ENCODE measurements around the gene CLINT1.
A peak's percentile ranks its signal among the peaks of the same experiment; 100 is the strongest.
"Not testable (repeated sequence)": the region's sequence is repeated elsewhere in the genome, so short reads cannot be mapped to it uniquely, and the experiment has no call there.

The CLINT1 gene

DNA sequence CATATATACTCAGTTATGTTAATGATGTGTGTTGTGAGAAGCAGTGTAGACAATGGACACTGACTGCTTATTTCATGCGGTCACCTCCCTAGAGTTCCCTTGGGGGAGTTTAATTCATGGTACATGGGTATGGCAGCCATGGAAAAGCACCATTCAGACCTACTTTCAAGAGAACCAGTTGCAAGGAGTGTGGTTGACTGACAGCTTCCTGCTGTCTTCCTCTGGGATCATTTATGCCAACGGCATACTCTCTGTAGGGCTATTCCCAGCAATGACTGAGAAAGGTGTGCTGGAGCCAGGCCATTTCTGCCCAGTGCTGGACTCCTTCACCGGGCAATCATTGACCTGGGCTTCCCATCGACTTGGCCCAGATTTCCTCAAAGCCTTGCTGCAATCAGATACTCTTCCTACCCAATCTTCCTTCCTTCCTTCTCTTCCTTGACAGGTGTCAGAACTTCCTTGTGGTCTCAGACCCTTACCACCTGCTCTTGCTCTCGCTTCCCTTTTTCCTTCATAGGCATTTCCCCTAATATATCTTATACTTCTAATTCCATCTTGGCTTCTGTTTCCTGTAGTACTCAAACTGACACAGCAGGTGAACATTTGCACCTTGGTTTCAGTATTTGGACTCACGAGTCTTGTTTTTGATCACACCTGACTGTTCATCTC lies 3.4 kb upstream of the CLINT1 start:
- no peak for DNase-seq

DNA sequence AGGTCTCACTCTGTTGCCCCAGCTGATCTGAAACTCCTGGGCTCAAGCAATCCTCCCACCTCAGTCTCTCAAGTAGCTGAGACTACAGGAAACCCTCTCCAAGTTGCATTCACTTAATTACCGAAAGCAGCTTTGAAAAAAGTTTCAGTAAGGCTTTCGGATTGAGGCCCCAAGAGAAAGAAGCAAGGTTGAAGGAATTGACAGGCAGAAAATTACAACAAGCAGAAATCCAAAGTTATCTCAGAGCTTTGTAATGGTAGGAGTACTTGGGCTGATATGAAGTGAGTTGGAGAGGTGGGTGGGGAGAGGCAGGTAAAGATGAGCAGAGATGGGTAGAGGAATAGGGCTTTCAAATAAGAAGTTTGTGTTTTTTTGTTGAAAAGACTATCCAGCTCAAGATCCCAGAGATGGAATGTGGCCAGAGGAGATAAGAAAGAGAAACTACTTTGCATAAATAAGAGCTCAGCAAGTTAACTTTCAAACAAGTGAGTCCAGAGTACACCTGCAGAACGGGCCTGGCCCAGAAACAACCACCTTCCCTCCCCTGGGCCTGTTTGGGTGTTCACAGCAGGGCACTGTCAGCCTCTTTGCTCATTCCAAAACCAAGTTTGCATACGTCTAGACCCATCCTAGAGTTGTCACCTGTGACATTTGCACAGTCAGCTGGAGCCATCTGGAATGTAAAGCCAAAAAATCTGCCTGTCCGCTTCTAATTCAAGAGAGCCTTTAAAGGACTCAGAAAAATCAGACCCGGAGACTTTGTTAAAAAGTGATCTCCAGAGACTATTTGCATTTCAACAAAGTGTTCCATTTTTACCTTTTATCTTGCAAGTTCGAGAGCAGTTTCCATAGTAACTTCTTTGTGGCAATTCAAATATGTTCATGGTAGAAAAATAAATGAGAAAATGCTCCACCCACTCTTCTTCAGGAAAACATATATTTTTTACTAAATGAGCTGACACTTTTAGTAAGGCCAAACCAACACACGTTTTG lies 2.2 kb upstream of the CLINT1 start:
- DNase-seq = no peak

DNA sequence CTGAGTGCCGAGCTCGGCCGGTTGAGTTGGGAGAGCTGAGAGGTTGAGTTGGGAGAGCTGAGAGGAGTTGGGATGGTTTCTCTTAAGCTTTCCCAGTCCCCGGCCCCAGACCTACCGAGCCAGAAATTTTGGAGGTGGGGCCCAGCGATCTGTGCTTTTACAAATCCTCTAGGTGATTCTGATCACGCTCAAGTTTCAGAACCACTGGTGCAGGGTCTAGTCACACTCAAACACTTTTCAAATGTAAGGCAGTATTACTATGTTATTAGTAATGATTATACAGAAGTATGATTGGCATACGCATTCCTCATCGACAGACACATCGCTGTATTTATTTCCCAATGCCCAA lies 256 bp upstream of the CLINT1 start:
- DNase-seq = no peak

DNA sequence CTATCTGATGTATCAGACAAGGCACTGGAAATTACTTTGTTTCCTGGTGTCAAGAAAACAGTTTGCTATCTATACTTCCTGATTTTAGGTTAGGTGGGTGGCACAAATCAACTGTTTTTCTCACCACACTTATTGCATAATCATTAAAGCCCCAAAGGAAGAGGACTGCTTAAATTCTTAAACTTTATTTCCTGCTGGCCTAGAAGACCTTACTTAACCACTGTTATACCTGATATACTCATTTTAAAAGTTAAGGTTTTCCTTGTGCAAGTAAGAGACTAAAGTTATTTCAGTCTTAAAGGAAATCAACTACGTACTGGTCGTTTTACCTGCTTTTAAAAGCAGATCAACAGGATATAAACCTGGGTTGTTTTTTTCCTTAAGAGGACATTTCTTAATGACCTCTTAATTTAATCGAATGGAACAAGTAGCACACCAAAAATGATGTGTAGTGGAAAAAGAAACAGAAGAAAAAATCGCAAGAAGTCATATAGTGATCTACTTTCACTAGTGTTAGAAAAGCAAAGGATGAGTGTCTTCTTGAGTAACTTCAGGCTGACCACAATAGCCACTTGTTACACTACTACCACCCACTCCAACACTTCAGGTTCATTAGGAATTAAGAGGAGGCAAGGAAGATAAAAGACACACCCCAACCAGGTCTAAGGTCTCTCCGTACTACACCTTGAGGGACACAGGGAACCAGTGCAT lies 974 bp downstream of the CLINT1 start:
- peak; percentile 74 for DNase-seq

DNA sequence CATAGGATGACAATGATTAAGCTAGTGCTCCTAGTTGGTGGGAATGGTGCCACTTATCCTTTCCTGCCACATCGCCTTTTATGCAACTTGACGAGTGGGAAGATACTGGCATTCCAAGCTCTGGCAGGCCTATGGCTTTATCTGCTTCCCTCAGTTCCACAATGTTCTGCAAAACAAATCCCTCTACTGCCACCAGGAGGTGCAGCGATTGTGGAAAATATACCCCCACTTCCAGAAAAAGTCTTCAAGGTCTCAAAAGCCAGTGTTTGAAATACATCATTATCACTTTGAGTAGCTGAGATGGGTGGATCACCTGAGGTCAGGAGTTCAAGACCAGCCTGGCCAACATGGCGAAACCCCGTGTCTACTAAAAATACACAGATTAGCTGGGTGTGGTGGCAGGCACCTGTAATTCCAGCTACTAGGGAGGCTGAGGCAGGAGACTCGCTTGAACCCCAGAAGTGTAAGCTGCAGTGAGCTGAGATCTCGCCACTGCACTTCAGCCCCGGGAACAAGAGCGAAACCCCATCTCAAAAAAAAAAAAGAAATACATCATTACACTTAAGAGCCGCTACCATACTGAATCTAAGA lies 3.4 kb downstream of the CLINT1 start:
- DNase-seq = peak; percentile 66

DNA sequence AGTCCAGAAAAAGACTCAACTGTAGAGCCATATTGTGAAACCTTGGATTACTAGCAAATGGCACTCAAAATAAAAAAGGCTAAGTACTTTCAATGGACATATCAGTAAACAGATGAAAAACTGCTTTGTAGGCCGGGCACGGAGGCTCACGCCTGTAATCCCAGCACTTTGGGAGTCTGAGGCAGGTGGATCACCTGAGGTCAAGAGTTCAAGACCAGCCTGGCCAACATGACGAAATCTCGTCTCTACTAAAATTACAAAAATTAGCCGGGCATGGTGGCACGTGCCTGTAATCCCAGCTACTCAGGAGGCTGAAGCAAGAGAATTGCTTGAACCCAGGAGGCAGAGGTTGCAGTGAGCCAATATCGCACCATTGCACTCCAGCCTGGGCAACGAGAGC lies 5.6 kb downstream of the CLINT1 start:
- not testable (repeated sequence) for DNase-seq

DNA sequence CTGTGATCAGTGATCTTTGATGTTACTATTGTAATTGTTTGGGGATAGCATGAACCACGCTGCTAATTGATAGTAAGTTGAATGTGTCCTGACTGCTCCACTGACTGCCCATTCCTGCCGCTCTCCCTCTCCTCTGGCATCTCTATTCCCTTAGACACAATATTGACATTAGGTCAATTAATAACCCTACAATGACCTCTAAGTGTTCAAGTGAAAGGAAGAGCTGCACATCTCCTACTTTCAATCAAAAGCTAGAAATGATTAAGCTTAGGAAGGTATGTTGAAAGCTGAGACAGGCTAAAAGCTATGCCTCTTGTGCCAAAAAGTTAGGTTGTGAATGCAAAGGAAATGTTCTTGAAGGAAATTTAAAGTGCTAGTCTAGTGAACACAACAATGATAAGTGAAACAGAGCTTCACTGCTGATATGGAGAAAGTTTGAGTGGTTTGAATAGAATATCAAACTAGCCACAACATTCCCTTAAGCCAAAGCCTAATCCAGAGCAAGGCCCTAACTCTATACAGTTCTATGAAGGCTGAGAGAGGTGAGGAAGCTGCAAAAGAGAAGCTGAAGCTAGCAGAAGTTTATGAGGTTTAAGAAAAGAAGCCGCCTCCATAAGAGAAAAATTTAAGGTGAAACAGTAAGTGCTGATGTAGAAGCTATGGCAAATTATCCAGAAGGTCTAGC lies 12.9 kb downstream of the CLINT1 start:
- no peak for DNase-seq

DNA sequence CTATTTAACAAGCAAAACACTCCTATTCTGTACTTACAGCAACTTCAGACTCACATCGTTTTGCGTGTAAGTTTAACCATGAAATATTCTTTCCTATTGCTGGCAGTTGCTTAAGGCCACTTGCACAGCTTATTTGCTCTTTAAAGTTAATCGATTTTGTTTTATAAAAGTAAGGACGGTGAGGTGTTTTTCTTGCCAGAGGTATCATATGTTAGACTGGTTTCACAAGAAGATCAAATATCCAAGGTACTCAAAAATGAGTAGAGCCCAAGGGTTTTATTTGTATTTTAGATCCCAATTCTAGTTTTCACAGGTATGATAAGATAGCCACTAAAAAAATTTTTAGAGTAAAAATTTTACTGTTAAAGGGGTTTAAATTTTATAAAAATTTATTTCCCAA lies 16.2 kb downstream of the CLINT1 start:
- DNase-seq = no peak

DNA sequence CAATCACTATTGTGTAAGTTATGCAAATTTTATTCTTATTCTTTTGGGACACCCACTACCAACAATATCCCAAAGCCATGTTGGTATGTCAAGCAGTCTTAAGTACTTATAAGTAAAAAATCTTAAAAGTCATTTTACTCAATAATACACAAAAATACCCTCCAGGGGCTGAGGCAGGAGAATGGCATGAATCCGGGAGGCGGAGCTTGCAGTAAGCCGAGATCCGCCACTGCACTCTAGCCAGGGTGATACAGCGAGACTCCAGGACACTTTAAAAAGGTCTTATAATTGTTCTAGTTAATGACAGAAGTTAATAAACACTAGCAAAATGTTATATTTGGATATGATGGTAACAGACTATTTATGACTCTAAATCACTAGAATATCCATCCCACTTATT lies 16.8 kb downstream of the CLINT1 start:
- DNase-seq = no peak

DNA sequence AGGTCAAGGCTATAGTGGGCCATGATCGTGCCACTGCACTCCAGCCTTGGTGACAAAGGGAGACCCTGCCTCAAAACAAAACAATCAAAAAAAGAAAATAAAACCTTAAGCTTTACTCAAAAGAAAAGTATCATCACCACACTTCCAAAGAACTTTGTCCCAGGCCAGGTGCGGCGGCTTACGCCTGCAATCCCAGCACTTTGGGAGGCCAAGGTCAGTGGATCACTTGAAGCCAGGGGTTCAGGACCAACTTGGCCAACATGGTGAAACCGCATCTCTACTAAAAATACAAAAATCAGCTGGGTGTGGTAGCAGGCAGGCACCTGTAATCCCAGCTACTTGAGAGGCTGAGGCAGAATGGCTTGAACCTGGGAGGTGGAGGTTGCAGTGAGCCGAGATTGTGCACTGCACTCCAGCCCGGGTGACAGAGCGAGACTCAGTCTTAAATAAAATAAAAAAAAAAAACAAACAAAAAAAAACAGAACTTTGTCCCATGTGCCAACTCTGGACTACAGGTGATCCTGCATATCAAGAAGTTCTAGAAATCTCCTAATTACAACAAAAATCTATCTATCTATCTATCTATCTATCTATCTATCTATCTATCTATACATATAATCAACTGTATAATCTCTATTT lies 19.7 kb downstream of the CLINT1 start:
- DNase-seq = no peak

DNA sequence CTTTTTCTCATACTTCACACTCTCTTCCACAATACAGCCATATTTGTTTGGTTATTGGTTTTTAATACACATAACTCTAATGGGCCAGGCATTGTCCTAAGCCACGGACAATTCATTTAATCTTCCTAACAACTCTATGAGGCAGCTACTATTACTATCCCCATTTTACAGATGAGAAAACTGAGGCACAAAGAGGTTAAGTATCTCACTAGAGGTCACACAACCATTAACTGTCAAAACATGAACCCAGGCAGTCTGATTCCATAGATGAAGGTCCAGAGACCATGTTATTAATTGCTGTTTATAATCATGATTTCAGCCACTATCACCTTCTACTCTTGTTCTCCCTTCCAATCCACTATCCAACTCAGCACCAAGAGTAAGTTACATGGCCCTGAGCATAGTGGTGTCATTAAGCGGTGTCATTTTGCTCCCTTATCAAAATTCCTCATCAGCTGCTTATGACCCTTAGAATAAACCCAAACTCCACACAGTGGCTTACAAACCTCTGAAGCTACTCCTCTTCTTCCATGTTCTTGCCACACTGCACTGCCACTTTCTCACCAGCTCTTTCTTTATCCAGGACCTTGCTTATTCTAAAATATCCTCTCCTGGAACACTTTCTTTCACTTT lies 22.7 kb downstream of the CLINT1 start:
- no peak for DNase-seq

DNA sequence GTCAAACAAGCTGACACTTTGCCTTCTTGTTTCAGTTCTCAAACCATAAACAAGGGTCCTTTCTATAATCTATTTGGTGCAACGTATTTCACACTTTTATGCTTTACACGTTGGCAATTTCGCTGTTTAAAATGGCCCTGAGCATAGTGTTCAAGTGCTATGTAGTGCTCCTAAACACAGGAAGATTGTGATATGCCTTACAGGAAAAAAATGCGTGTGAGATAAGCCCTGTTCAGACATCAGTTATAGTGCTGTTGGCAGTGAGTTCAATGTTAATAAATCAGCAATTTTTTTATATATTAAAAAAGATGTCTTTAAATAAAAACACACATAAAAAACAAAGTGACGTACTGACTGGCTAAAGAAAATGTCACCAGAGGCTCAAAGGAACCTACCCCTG lies 23.9 kb downstream of the CLINT1 start:
- no peak for DNase-seq

DNA sequence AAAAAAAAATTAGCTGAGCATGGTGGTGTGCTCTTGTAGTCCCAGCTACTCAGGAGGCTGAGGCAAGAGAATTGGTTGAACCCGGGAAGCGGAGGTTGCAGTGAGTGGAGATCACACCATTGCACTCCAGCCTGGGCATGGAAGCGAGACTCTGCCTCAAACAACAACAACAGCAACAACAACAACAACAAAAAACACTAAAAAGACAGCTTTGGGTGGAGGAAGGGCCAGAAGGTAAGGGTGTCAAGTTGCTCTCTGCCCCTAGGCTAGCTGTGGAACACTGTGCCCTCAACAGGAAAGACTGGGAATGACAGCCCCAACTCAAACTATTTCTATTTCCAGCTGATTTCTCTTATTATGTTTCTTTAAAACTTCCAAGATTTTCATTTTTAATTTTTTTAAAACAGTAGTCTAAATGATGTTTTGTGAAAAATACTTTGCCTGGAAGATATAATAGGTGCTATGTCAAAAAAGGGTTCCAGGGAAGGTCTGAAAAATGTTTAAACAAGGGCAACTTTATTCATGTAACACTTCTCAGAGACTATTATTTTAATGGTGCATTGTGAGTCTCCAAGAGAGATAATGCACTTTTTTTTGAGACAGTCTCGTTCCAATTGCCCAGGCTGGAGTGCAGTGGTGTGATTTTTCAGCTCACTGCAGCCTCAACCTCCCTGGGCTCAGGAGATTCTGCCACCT lies 29.9 kb downstream of the CLINT1 start:
- no peak for DNase-seq

DNA sequence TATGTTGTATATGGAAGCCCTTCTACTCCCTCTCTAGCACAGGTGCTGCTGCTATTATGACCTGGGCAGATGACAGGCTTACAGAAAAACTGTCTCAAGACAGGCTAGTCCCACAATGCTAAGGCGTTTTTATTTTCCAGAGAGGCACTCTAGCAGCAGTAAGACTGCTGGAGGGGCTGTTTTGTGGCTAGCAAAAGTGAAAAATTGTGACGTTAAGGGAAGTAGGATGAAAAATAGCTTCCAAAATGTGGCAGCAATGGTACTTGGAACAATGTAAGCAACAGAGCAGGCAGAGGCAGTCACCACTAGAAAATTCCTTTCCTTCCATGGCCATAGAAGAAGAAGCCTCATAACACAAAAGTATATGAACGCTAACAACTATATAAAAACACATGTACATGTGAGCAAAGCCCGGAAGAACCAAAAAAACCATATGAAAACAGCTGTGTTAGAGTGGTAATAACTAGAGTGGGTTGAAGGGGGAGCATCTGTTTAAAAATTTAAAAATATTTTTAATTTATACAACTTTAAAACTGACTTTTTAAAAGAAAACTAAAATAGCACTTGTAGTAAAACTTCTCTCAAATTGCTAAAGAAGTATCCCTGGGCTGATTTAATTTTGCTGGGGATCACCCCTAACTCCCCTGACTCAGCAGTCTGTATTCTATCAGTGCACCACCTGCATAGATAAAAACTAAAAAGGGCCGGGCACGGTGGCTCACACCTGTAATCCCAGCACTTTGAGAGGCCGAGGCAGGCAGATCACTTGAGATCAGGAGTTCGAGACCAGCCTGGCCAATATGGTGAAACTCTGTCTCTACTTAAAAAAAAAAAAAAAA lies 30.6 kb downstream of the CLINT1 start:
- DNase-seq = no peak

DNA sequence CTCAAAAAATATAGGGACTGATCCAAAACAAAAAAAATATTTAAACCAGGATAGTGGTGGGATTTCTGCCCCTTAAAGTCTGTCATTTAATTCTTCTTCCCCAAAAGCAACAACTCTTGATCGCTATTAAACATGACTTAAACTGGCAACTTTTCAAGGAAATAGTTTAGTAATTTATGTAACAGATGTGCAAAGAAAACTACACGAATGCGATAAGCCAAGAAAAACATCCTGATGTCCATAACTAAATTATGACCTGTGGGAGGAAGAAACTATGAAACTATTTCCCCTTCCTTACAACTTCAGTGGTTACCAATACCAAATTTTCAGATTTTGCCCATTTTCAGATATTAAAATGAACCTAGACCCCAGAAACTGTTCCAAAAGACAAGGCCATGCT lies 31.5 kb downstream of the CLINT1 start:
- DNase-seq = no peak

DNA sequence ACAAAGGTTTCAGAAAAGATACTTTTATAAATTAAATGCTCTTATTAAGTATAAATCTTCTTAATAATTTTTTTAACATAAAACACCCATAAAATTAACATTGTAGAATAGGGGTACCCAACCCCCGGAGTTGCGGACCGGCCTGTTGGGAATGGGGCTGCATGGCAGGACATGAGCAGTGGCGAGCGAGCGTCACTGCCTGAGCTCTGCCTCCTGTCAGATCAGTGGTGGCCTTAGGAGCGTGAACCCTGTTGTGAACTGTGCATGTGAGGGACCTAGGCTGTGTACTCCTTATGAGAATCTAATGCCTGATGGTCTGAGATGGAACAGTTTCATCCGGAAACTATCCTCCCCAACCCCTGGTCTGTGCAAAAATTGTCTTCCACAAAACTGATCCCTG lies 35.3 kb downstream of the CLINT1 start:
- DNase-seq = no peak

DNA sequence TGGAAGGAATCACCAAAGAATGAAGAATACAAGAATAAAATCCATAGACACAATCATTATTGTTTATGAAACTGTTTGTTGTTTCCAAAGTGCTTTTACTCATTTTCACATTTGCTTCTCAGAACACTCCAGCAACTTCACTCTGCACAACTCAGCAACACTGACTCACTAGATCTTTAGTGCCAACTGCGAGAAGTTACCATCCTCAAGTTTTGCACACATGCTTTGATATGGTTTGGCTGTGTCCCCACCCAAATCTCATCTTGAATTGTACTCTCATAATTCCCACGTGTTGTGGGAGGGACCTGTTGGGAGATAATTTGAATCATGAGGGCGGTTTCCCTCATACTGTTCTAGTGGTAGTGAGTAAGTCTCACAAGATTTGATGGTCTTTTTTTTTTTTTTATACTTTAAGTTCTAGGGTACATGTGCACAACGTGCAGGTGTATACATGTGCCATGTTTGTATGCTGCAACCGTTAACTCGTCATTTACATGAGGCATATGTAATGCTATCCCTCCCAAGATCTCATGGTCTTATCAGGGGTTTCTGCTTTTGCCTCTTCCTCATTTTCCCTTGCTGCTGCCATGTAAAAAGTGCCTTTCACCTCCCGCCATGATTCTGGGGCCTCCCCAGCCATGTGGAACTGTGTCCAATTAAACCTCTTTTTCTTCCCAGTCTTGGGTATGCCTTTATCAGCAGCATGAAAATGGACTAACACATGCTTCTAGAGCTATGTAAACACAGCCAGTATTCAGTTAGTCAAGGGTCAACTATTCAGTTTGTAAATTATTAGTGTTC lies 36.9 kb downstream of the CLINT1 start:
- no peak for DNase-seq

DNA sequence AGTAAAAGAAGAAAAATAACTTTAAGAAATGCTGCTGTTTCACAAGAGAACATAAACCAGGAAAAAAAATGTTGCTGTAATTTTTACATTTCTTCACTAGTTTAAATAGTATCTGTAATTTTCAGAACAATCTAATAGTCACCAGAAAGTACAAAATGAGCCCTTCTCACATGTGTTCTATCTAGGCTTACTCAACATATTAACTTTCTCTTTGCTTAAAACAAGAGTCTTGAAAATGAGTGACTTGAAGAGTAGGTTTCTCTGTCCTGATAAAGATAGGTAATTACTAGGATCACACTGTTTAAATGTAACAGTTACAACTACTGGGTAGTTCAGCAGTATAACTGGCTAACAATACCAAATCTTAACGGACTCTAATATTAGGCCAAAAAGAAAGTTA lies 37.5 kb downstream of the CLINT1 start:
- DNase-seq = no peak

DNA sequence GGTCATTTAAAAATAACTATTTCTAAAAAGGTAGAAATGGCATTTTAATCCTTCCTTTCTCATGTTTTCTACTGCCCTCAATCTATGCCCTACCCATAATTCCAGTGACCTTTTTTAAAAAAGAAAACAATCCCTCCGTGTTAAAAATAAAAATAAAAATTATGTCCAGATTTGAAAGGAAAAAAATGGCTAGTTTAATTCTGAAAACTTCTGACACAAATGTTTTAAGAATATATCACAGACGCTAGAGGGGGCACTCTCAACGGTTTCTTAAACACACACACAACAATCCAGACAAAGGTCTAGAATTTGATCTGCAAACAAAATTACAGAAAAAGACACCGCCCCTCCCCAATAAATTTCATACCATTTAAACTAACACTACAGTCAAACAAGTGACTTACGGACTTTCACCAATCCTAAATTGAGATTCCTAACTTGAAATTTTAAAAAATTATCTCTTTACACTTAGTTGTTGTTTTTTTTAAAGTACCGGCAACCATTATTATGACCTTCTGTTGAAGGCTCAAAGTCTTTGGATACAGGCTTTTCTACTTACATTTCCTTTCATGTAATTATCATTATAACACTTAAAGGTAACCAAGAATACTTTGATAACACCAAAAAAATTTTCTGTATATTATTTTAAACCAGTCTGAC lies 38.2 kb downstream of the CLINT1 start:
- DNase-seq = peak; percentile 49

Measured in suppressor macrophage treated with lipopolysaccharide for 4 hours (primary cell).